GM23338 (cell line): ENCODE measurements around the gene NHERF1.

Experiments used
- CREB1 ChIP-seq: fragments of 250-450 bp; sonication (Bioruptor Pico); IDR thresholded peaks from 2 replicates; pipeline ENCODE4 v1.5.0; 2020; ENCODE audit warnings: low read depth, mild to moderate bottlenecking, moderate library complexity
- EZH2 ChIP-seq: fragments of 200-600 bp; sonication (generic); IDR thresholded peaks from one replicate; pipeline ENCODE4 v1.8.0; 2017; ENCODE audit warnings: antibody characterized with exemption, mild to moderate bottlenecking, low read depth; ENCODE audit not compliant: unreplicated experiment
- EZH2phosphoT487 ChIP-seq: fragments of 200-600 bp; sonication (generic); IDR thresholded peaks from one replicate; pipeline ENCODE4 v1.8.1; 2018; ENCODE audit warnings: antibody characterized with exemption; ENCODE audit not compliant: unreplicated experiment
- JUNB ChIP-seq: IDR thresholded peaks from one replicate; pipeline ENCODE4 v1.6.1; 2016; ENCODE audit warnings: antibody characterized with exemption; ENCODE audit not compliant: unreplicated experiment
- POLR2AphosphoS5 ChIP-seq: IDR thresholded peaks from 2 replicates; pipeline ENCODE4 v1.6.1; 2016; ENCODE audit warnings: antibody characterized with exemption, low read depth
- ZNF331 ChIP-seq: fragments of 250-450 bp; sonication (Bioruptor Pico); IDR thresholded peaks from 2 replicates; pipeline ENCODE4 v1.5.0; 2020; ENCODE audit warnings: low read depth, mild to moderate bottlenecking, moderate library complexity
- TF ChIP-seq, protein P1 (sequence below), 2 experiments: fragments of 200-600 bp in 1 of 2; sonication (generic) in 1 of 2; conservative IDR thresholded peaks; 2 replicates each; pipeline versions ENCODE4 v1.5.1 to v1.6.1; 2016 to 2017; ENCODE audit warnings: antibody characterized with exemption in 2 of 2, low read depth in 2 of 2, mild to moderate bottlenecking in 2 of 2, moderate library complexity in 1 of 2
- TF ChIP-seq, protein P2 (sequence below): IDR thresholded peaks from 2 replicates; pipeline ENCODE4 v1.6.1; 2016; ENCODE audit warnings: antibody characterized with exemption
- TF ChIP-seq, protein P3 (sequence below): IDR thresholded peaks from one replicate; pipeline ENCODE4 v1.6.1; 2018; ENCODE audit warnings: antibody characterized with exemption; ENCODE audit not compliant: unreplicated experiment

DNA sequence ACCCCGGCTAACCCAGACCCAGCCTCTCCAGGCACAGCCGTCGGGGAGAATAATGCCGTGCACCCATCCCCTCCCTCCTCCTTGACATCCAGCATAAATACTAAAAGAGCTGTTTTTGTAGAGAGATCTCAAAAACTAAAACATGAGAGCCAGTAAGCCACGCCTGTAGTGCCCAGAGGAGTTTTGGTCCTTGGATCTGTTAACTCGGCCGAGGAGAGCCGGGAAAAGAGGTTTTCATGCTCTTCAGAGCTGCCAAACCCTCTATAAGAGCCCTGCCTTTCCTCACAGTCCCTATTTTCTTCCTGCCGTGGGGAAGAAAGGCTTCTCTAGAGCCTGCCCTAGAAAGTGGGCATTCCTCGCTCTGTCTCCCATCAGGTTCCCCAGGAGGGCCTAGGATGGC, 57.9 kb downstream of the NHERF1 start:
- TF ChIP-seq, protein P1, sequence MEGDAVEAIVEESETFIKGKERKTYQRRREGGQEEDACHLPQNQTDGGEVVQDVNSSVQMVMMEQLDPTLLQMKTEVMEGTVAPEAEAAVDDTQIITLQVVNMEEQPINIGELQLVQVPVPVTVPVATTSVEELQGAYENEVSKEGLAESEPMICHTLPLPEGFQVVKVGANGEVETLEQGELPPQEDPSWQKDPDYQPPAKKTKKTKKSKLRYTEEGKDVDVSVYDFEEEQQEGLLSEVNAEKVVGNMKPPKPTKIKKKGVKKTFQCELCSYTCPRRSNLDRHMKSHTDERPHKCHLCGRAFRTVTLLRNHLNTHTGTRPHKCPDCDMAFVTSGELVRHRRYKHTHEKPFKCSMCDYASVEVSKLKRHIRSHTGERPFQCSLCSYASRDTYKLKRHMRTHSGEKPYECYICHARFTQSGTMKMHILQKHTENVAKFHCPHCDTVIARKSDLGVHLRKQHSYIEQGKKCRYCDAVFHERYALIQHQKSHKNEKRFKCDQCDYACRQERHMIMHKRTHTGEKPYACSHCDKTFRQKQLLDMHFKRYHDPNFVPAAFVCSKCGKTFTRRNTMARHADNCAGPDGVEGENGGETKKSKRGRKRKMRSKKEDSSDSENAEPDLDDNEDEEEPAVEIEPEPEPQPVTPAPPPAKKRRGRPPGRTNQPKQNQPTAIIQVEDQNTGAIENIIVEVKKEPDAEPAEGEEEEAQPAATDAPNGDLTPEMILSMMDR (conservative IDR thresholded peaks at IDR 0.05; ENCODE audit: low read depth in 2 of 2), result no peak
- no peak for TF ChIP-seq JUNB
- TF ChIP-seq, protein P2, sequence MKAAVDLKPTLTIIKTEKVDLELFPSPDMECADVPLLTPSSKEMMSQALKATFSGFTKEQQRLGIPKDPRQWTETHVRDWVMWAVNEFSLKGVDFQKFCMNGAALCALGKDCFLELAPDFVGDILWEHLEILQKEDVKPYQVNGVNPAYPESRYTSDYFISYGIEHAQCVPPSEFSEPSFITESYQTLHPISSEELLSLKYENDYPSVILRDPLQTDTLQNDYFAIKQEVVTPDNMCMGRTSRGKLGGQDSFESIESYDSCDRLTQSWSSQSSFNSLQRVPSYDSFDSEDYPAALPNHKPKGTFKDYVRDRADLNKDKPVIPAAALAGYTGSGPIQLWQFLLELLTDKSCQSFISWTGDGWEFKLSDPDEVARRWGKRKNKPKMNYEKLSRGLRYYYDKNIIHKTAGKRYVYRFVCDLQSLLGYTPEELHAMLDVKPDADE, result no peak
- no peak for TF ChIP-seq EZH2
- no peak for TF ChIP-seq EZH2phosphoT487
- TF ChIP-seq, protein P3, sequence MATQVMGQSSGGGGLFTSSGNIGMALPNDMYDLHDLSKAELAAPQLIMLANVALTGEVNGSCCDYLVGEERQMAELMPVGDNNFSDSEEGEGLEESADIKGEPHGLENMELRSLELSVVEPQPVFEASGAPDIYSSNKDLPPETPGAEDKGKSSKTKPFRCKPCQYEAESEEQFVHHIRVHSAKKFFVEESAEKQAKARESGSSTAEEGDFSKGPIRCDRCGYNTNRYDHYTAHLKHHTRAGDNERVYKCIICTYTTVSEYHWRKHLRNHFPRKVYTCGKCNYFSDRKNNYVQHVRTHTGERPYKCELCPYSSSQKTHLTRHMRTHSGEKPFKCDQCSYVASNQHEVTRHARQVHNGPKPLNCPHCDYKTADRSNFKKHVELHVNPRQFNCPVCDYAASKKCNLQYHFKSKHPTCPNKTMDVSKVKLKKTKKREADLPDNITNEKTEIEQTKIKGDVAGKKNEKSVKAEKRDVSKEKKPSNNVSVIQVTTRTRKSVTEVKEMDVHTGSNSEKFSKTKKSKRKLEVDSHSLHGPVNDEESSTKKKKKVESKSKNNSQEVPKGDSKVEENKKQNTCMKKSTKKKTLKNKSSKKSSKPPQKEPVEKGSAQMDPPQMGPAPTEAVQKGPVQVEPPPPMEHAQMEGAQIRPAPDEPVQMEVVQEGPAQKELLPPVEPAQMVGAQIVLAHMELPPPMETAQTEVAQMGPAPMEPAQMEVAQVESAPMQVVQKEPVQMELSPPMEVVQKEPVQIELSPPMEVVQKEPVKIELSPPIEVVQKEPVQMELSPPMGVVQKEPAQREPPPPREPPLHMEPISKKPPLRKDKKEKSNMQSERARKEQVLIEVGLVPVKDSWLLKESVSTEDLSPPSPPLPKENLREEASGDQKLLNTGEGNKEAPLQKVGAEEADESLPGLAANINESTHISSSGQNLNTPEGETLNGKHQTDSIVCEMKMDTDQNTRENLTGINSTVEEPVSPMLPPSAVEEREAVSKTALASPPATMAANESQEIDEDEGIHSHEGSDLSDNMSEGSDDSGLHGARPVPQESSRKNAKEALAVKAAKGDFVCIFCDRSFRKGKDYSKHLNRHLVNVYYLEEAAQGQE, result no peak
- no peak for TF ChIP-seq POLR2AphosphoS5
- TF ChIP-seq CREB1 (CRISPR knock-in tag), result no peak
- no peak for TF ChIP-seq ZNF331 (CRISPR knock-in tag)
